GM18858 (cell line): ENCODE data around the gene FOXS1.

Experiments
- ATAC-seq: cut with Tn5 transposase; IDR thresholded peaks from one replicate; pipeline ENCODE4 v1.9.1; 2021; ENCODE audit not compliant: unreplicated experiment

FOXS1 gene

GRCh38 chr20:31801508-31801907 lies 43.9 kb downstream of the FOXS1 start:
- no peak for ATAC-seq

- no peak for ATAC-seq
Measured at GRCh38 chr20:31797364-31797763, 48.0 kb downstream of the FOXS1 start.
